Measurements from ENCODE around the gene ATP5PD. TPM values are rescaled to one million over a fixed set of nuclear protein-coding genes. Genes with fewer than 3 reads are reported as not detected.

The ATP5PD gene
- total RNA-seq, 1 experiment from 2014 or later = 289 TPM

DNA sequence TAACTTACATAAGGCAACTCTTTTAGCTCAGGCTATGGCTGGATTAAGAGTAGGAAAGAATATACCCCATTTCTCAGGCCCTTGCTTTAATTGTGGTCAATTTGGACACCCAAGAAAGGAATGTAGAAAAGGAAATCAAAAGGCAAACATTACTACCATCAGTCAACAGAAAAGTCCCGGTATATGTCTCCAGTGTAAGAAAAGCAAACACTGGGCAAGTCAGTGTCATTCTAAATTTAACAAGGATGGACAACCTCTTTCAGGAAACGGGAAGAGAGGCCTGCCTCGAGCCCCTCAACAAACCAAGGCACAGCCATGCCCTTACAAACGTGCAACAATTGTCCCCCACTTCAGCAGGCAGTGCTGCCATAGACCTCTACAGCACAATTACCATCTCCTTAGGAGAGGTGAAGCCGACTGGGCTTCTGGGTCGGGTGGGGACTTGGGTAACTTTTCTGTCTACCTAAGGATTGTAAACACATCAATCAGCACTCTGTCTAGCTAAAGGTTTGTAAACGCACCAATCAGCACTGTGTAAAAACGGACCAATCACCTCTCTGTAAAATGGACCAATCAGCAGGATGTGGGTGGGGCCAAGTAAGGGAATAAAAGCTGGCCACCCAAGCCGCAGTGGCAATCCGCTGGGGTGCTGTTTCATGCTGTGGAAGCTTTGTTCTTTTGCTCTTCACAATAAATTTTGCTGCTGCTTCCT lies 21.9 kb downstream of the ATP5PD start:
- BruUV-seq (replicated peaks) = no TSS peak
- TF ChIP-seq, protein P1, sequence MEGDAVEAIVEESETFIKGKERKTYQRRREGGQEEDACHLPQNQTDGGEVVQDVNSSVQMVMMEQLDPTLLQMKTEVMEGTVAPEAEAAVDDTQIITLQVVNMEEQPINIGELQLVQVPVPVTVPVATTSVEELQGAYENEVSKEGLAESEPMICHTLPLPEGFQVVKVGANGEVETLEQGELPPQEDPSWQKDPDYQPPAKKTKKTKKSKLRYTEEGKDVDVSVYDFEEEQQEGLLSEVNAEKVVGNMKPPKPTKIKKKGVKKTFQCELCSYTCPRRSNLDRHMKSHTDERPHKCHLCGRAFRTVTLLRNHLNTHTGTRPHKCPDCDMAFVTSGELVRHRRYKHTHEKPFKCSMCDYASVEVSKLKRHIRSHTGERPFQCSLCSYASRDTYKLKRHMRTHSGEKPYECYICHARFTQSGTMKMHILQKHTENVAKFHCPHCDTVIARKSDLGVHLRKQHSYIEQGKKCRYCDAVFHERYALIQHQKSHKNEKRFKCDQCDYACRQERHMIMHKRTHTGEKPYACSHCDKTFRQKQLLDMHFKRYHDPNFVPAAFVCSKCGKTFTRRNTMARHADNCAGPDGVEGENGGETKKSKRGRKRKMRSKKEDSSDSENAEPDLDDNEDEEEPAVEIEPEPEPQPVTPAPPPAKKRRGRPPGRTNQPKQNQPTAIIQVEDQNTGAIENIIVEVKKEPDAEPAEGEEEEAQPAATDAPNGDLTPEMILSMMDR (IDR thresholded peaks at IDR 0.05; ENCODE audit: unreplicated experiment) = no peak
- no peaks in the 10 kb centered on the region for H3K9me3 Mint-ChIP-seq (ENCODE audit: low read depth, unreplicated experiment)

DNA sequence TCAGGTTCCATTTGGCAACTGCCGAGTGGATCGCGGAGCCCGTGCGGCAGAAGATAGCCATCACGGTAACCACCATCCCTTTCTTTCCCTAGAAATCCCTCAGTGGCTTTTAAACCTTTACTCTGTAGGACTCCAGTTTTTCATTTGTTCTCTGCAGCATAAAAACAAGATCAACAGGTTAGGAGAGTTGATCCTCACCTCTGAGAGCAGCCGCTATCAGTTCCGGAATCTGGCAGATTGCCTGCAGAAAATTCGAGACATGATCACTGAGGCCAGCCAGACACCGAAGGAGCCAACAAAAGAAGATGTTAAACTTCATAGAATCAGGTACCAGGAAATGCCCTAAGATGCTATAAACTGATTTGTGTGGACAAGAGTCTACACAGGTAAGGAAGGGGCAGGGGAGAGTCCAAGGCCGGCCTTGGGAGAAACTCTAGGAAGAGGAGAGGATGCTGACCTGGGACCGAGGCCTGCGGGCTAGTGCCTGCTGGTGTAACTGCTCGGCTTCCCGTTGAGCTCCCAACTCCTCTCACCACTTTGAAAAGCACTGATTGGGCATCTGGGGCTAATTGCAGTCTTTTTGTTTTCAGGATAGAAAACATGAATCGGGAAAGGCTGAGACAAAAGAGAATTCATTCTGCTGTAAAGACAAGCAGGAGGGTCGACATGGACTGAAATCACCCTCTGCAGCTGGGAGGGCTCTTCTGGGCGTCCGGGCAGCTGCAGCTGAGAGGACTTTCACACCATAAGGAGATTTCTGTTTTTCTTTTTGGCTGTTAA lies 26.2 kb downstream of the ATP5PD start:
- H3K4me3 Mint-ChIP-seq (ENCODE audit: low read depth, unreplicated experiment) = no peak overlapping the region
- H3K27ac Mint-ChIP-seq (ENCODE audit: unreplicated experiment) = no peak overlapping the region
- BruUV-seq (replicated peaks) = TSS peak; percentile 28
- no peaks in the 10 kb centered on the region for H3K9me3 Mint-ChIP-seq (ENCODE audit: low read depth, unreplicated experiment)
- H3K36me3 Mint-ChIP-seq (ENCODE audit: insufficient read depth, unreplicated experiment) = peaks cover 12% of the 10 kb centered on the region
- DNase-seq = no peak
- H3K4me1 Mint-ChIP-seq (ENCODE audit: low read depth, unreplicated experiment) = no peaks in the 10 kb centered on the region
- CTCF ChIA-PET = no interaction called here
- H3K27me3 Mint-ChIP-seq (ENCODE audit: unreplicated experiment) = no peaks in the 10 kb centered on the region
- intact Hi-C loops (cut with micrococcal nuclease; ENCODE audit: unreplicated experiment) = no loop called here
- TF ChIP-seq, protein P1 (IDR thresholded peaks at IDR 0.05; ENCODE audit: unreplicated experiment) = no peak

More for the DNA sequence above, 21.9 kb downstream of the ATP5PD start:
- no peak for DNase-seq
- H3K27me3 Mint-ChIP-seq (ENCODE audit: unreplicated experiment) = no peaks in the 10 kb centered on the region
- intact Hi-C loops (cut with micrococcal nuclease; ENCODE audit: unreplicated experiment) = no loop called here
- CTCF ChIA-PET = interaction anchor here (1.3 kb wide), 1 partner anchor 64 kb away, joined by 3 read pairs; no protein-coding TSS in a partner anchor
- H3K36me3 Mint-ChIP-seq (ENCODE audit: insufficient read depth, unreplicated experiment) = no peaks in the 10 kb centered on the region
- H3K4me3 Mint-ChIP-seq (ENCODE audit: low read depth, unreplicated experiment) = no peak overlapping the region
- no peak overlapping the region for H3K27ac Mint-ChIP-seq (ENCODE audit: unreplicated experiment)
- H3K4me1 Mint-ChIP-seq (ENCODE audit: low read depth, unreplicated experiment) = peaks cover 7% of the 10 kb centered on the region

GRCh38 chr17:75019710-75020109 lies 27.1 kb downstream of the ATP5PD start:
- Mint-ChIP-seq H3K4me1 (ENCODE audit: low read depth, unreplicated experiment) (no peaks in the 10 kb centered on the region), H3K27ac (ENCODE audit: unreplicated experiment) (no peak overlapping the region), H3K9me3 (ENCODE audit: low read depth, unreplicated experiment) (no peaks in the 10 kb centered on the region), H3K4me3 (ENCODE audit: low read depth, unreplicated experiment) (no peak overlapping the region), H3K27me3 (ENCODE audit: unreplicated experiment) (no peaks in the 10 kb centered on the region), H3K36me3 (ENCODE audit: insufficient read depth, unreplicated experiment) (peaks cover 18% of the 10 kb centered on the region)
- CTCF ChIA-PET = no interaction called here
- intact Hi-C loops (cut with micrococcal nuclease; ENCODE audit: unreplicated experiment) = no loop called here
- DNase-seq = no peak
- TF ChIP-seq, protein P1 (IDR thresholded peaks at IDR 0.05; ENCODE audit: unreplicated experiment) = no peak
- BruUV-seq (replicated peaks) = no TSS peak

DNA sequence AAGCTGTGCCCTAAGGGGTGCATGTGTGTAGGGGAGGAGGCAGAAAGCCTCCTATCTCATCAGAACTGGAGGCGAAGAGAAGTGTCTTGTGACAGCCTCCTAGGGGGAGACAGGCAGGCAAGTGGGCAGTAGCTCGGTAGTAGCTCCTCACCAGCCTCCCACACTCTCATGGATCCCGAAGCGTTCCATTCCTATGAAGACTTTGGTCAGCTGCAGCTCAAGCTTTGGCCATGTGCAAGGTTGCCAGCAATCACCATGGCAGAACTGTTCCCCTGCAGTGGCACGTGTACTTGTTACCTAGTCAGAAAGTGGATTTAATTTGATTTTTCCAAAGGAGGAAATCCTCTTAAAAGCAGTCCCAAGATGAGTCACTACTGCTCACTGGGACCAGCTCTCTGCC lies 27.6 kb downstream of the ATP5PD start:
- no peak overlapping the region for H3K4me3 Mint-ChIP-seq (ENCODE audit: low read depth, unreplicated experiment)
- peaks cover 19% of the 10 kb centered on the region for H3K36me3 Mint-ChIP-seq (ENCODE audit: insufficient read depth, unreplicated experiment)
- H3K9me3 Mint-ChIP-seq (ENCODE audit: low read depth, unreplicated experiment) = no peaks in the 10 kb centered on the region
- no peak overlapping the region for H3K27ac Mint-ChIP-seq (ENCODE audit: unreplicated experiment)
- DNase-seq = no peak
- intact Hi-C loops (cut with micrococcal nuclease; ENCODE audit: unreplicated experiment) = no loop called here
- CTCF ChIA-PET = no interaction called here
- no TSS peak for BruUV-seq (replicated peaks)
- no peaks in the 10 kb centered on the region for H3K27me3 Mint-ChIP-seq (ENCODE audit: unreplicated experiment)
- TF ChIP-seq, protein P1 (IDR thresholded peaks at IDR 0.05; ENCODE audit: unreplicated experiment) = no peak
- H3K4me1 Mint-ChIP-seq (ENCODE audit: low read depth, unreplicated experiment) = peaks cover 2% of the 10 kb centered on the region
